Astrocyte of the cerebellum (primary cell): ENCODE results near the gene BEND5.

Source experiments
- DNase-seq: peaks from one replicate; pipeline ENCODE4 v3.0.0-alpha.2; 2011; ENCODE audit warnings: low read depth
- H3K4me3 ChIP-seq: 2 replicates; pipeline ENCODE4 v1.5.1; 2011; ENCODE audit warnings: mild to moderate bottlenecking, low read depth, low read length, moderate library complexity
- CTCF ChIP-seq: IDR thresholded peaks from 2 replicates; pipeline ENCODE4 v1.5.1; 2012; ENCODE audit warnings: low read length, low read depth, moderate library complexity, mild to moderate bottlenecking; ENCODE audit errors: missing control alignments
- in situ Hi-C: cut with HindIII; loops from 2 replicates; pipeline ENCODE4 v1.10.0; 2017; ENCODE audit warnings: low sequenced_read_pairs

Gene BEND5

DNA sequence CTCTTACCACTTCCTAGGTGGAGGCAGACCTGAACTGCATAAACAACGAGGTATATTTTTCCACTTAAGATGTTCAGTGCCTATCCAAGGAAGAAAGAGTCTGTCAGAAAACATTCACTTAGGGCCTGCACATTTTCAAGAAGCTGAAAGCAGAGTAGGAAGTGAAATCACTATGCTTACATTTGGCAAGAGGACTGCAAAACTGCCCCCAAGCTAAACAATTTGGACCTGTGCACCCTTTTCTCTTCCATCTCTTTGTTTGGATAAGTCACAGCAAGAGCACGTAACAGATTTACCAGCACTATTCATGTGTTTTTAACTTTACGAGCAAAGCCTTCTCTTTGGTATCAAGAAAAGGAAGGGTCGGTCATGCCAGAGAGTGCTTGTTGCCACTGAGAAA lies 13.2 kb upstream of the BEND5 start:
- DNase-seq, result no peak
- H3K4me3 ChIP-seq, result no peak overlapping the region
- no peak for TF ChIP-seq CTCF
- in situ Hi-C loops, result loop anchor here (5.0 kb wide), 1 partner anchor 93 kb away; no protein-coding TSS in a partner anchor

GRCh38 chr1:48785869-48786268 lies 9.2 kb upstream of the BEND5 start:
- TF ChIP-seq CTCF, result no peak
- no peak overlapping the region for H3K4me3 ChIP-seq
- no peak for DNase-seq
- in situ Hi-C loops, result no loop called here

DNA sequence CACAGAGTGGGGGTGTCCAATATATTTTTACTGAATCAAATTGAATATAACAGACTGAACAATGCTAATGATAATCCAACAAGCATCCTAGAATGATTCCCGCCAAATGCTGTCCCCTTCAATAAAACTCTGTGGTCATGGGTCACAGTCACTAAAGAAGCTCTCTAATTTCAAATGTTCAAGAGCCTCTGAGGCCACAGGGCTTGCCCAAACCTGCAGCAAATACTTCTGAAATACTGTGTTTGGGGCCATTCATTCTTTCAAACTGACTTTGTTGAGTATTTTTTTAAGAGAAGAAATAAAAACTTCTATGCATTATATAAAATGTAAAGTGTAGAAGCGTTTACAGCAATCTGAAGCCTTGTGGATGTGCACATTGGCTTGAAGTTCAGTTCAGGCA lies 7.6 kb upstream of the BEND5 start:
- DNase-seq, result no peak
- no peak for TF ChIP-seq CTCF
- H3K4me3 ChIP-seq, result no peak overlapping the region
- in situ Hi-C loops, result no loop called here

DNA sequence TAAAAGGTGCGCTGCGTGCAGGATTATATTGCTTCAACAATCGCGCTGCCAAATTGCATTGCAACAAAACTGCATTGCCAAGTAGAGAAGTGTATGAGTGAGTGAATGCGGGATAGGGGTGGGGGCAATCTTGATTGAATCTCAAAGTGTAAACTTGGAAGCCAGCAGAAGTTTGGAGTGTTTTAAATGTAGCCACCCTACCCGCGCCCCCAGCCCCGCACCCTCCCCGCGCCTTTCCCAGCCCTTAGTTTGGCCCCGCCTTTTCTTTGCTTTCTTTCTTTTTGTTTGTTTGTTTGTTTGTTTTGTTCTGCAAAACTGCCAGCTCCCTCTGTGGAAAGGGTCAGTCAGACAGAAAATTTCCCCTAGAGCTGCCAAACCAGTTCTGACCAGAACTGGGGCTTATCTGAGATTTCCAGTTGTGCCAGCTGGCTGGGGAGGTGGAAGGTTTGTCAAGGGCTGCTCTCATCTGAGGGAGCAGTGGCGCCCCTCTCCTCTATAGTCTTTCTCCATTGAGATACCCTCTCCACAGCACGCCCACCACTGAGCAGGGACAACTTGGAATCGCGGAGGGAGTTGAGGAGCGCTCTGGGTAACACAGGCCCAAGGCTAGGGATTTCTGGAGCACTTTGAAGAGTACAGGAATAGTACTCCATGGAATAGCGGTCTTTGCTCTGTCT lies 666 bp upstream of the BEND5 start:
- peak overlapping the region; percentile 75 for H3K4me3 ChIP-seq
- no peak for DNase-seq
- in situ Hi-C loops, result no loop called here
- no peak for TF ChIP-seq CTCF

- DNase-seq, result no peak
- TF ChIP-seq CTCF, result no peak
- H3K4me3 ChIP-seq, result peak overlapping the region; percentile 75
- in situ Hi-C loops, result no loop called here
These were observed 779 bp downstream of the BEND5 start for GRCh38 chr1:48775831-48776392.

DNA sequence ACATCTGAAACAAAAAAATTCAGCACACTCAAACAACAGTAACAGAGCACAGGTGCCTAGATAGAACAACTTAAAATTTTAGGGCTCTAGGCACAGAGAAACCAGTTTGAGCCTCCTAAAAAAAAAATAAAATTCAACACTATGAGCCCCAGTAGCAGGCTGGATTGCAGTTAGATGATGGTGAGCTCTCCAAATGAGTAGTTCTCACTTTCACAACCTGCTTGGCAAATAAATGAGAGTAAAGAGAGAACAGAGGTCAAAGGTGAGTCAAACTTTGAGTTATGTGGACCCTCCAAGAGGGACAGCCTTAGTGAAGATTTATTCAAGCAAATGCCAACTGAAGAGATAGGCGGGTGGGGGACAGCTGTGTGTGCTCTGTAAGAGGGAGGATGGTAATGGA lies 3.6 kb downstream of the BEND5 start:
- TF ChIP-seq CTCF, result no peak
- H3K4me3 ChIP-seq, result no peak overlapping the region
- DNase-seq, result no peak
- in situ Hi-C loops, result no loop called here
